Measurements from ENCODE around the gene AKT3. TPM values are rescaled to one million over a fixed set of nuclear protein-coding genes. Genes with fewer than 3 reads are reported as not detected.

The AKT3 gene
- total RNA-seq, 1 donor from 2014 or later, result 20.6 TPM

DNA sequence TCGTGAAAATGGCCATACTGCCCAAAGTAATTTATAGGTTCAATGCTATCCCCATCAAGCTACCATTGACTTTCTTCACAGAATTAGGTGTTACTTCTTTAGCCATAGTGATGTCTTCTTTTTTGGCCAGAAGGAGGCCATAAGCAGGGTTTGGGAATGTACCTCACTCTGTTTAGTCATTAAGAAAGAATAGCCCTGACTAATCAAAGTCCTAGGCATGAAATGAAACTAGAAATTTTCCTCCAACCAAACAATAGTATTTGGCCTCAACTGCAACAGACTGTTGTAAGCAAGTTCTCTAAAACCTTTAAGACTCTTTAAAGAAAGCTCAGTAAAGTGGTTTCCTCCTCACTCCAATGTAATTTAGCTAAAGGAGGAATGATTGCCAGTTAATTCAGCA lies 163.9 kb downstream of the AKT3 start:
- H3K4me1 ChIP-seq, result no peaks in the 10 kb centered on the region
- intact Hi-C loops (cut with micrococcal nuclease), result no loop called here
- H3K27me3 ChIP-seq (ENCODE audit: low read depth), result no peaks in the 10 kb centered on the region
- no peak overlapping the region for H3K4me3 ChIP-seq
- no peak for DNase-seq
- H3K9me3 ChIP-seq (replicated peaks), result no peaks in the 10 kb centered on the region
- TF ChIP-seq, protein P1, sequence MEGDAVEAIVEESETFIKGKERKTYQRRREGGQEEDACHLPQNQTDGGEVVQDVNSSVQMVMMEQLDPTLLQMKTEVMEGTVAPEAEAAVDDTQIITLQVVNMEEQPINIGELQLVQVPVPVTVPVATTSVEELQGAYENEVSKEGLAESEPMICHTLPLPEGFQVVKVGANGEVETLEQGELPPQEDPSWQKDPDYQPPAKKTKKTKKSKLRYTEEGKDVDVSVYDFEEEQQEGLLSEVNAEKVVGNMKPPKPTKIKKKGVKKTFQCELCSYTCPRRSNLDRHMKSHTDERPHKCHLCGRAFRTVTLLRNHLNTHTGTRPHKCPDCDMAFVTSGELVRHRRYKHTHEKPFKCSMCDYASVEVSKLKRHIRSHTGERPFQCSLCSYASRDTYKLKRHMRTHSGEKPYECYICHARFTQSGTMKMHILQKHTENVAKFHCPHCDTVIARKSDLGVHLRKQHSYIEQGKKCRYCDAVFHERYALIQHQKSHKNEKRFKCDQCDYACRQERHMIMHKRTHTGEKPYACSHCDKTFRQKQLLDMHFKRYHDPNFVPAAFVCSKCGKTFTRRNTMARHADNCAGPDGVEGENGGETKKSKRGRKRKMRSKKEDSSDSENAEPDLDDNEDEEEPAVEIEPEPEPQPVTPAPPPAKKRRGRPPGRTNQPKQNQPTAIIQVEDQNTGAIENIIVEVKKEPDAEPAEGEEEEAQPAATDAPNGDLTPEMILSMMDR (IDR thresholded peaks at IDR 0.05; ENCODE audit: borderline replicate concordance), result no peak
- no peaks in the 10 kb centered on the region for H3K36me3 ChIP-seq
- H3K27ac ChIP-seq (replicated peaks), result no peak overlapping the region

DNA sequence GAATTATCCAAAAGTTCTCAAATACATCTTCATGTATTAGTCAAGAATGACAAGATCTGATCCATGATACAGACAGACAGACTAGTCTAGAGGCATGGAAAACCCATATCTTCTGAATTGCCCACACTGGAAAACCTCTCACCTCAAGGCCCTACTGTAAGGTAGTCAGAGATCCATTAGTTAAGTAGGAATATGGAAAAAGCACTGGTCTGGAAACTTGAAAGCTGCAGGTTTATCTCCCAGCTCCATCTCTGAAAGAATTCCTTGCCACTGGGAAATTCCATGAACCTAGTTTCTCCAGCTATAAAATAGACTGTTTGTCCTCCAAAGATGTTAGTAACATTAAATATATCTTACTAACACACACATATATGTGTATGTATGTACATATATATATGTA lies 169.2 kb downstream of the AKT3 start:
- DNase-seq, result no peak
- Histone ChIP-seq H3K27ac (replicated peaks) (no peak overlapping the region), H3K4me3 (no peak overlapping the region), H3K9me3 (replicated peaks) (no peaks in the 10 kb centered on the region), H3K27me3 (ENCODE audit: low read depth) (no peaks in the 10 kb centered on the region), H3K36me3 (peaks cover 3% of the 10 kb centered on the region), H3K4me1 (no peaks in the 10 kb centered on the region)
- TF ChIP-seq, protein P1 (IDR thresholded peaks at IDR 0.05; ENCODE audit: borderline replicate concordance), result no peak
- intact Hi-C loops (cut with micrococcal nuclease), result no loop called here

DNA sequence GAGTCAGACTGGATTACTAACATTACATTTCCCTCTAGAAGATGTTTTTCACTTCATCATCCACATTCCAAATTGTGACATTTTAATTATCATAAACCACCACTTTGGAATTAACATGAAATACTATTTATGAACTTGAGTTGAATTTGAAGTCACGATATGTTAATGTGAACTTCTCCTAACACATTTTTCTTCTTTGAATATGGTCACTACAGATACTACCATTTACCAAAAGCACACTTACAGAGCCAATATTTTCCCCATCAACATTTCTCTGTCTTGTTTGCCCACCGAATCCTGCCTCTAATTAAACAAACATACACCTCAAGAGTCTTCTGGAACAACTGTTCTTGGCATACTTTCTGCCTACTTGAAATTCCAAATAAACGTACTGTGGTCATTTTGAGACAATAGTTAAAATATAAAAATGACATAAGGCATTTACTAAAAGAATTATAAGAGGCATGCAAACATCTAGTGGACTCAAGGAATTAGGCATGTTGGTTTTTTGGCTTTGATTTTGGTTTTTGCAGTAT lies 177.4 kb downstream of the AKT3 start:
- TF ChIP-seq, protein P1 (IDR thresholded peaks at IDR 0.05; ENCODE audit: borderline replicate concordance), result no peak
- Histone ChIP-seq H3K9me3 (replicated peaks) (no peaks in the 10 kb centered on the region), H3K36me3 (peaks cover under 1% of the 10 kb centered on the region), H3K27ac (replicated peaks) (no peak overlapping the region), H3K27me3 (ENCODE audit: low read depth) (no peaks in the 10 kb centered on the region), H3K4me1 (no peaks in the 10 kb centered on the region), H3K4me3 (no peak overlapping the region)
- intact Hi-C loops (cut with micrococcal nuclease), result no loop called here
- no peak for DNase-seq

DNA sequence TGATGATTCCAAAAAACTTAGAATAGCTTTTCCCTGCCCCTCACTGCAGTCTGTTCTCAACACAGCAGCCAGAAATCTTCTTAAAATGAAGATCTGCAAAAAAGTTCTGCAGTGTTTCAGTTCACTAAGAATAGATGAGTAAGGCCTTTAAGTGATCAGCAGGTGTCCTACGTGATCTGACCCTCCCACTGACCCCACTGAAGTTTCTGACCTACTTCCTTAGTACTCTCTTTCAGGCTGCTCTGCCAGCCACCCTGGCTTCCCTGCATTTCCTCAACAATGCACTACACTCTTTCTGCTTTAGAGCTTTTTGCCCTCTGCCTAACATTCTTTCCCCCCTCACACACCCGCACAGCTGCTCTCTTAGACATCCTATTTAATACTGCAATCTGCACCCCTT lies 182.5 kb downstream of the AKT3 start:
- Histone ChIP-seq H3K27me3 (ENCODE audit: low read depth) (no peaks in the 10 kb centered on the region), H3K4me1 (no peaks in the 10 kb centered on the region), H3K36me3 (peaks cover 8% of the 10 kb centered on the region), H3K4me3 (no peak overlapping the region), H3K27ac (replicated peaks) (no peak overlapping the region), H3K9me3 (replicated peaks) (no peaks in the 10 kb centered on the region)
- intact Hi-C loops (cut with micrococcal nuclease), result no loop called here
- no peak for DNase-seq
- TF ChIP-seq, protein P1 (IDR thresholded peaks at IDR 0.05; ENCODE audit: borderline replicate concordance), result no peak

DNA sequence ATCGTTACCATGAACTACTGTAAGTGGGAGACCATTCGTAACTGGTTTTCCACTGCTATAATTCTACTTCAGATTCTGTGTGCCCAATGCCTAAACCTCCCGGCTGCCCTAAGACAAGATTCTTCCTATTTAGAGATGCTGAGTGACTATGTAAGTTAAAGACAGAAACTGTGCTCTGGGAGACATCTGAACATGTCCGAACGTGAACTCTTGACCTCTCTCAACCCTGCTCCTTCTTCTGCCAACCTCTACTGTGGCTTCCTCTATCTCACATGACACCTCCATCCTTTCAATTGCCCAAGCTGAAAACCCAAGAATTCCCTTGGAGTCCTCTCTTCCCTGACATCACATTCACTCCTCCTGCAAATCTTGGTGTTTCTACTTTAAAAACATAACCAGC lies 182.9 kb downstream of the AKT3 start:
- Histone ChIP-seq H3K27me3 (ENCODE audit: low read depth) (no peaks in the 10 kb centered on the region), H3K36me3 (peaks cover 8% of the 10 kb centered on the region), H3K27ac (replicated peaks) (no peak overlapping the region), H3K4me1 (no peaks in the 10 kb centered on the region), H3K4me3 (no peak overlapping the region), H3K9me3 (replicated peaks) (peaks cover under 1% of the 10 kb centered on the region)
- intact Hi-C loops (cut with micrococcal nuclease), result no loop called here
- TF ChIP-seq, protein P1 (IDR thresholded peaks at IDR 0.05; ENCODE audit: borderline replicate concordance), result no peak
- DNase-seq, result no peak
